GM18861 (cell line): ENCODE data around the gene TRAPPC10.
"Not testable (repeated sequence)": the region's sequence is repeated elsewhere in the genome, so short reads cannot be mapped to it uniquely, and the experiment has no call there.

Experiments used
- ATAC-seq: cut with Tn5 transposase; IDR thresholded peaks from one replicate; pipeline ENCODE4 v1.9.1; 2021; ENCODE audit not compliant: unreplicated experiment

The TRAPPC10 gene

DNA sequence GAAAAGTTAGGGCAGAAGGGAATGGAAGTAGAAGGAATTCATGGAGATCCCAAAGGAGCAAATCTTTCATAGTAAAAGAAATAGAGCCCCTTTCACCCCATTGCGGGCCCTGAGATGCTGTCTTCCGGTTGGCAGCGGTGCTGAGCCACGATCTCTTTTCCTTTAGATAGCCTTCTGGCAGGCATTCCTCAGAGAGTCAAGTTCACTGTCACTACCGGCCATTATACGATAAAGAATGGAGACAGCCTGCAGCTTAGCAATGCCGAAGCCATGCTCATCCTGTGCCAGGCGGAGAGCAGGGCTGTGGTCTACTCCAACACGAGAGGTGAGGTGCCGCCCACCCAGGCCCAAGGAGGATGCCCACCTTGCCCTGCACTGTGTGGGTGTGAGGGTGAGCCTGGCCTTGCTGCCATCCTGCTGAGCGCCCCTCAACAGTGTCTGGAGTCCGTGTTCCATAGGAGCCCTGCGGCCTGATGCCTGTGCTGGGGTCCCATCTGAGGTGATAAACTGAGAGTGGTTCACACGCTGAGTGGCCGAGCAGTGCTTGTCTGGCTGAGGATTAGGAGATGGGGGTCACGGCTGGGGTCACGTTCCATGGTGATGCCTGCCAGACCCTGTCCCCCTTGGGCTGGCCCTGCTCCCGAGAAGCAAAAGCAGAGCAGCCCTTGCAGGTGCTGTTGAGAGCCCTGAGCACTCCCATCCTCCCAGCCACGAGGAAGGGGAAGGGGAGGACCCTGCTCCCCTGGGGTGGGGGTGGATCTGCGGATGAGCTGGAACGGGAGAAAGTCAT is 74.7 kb downstream of the TRAPPC10 start:
- no peak for ATAC-seq

DNA sequence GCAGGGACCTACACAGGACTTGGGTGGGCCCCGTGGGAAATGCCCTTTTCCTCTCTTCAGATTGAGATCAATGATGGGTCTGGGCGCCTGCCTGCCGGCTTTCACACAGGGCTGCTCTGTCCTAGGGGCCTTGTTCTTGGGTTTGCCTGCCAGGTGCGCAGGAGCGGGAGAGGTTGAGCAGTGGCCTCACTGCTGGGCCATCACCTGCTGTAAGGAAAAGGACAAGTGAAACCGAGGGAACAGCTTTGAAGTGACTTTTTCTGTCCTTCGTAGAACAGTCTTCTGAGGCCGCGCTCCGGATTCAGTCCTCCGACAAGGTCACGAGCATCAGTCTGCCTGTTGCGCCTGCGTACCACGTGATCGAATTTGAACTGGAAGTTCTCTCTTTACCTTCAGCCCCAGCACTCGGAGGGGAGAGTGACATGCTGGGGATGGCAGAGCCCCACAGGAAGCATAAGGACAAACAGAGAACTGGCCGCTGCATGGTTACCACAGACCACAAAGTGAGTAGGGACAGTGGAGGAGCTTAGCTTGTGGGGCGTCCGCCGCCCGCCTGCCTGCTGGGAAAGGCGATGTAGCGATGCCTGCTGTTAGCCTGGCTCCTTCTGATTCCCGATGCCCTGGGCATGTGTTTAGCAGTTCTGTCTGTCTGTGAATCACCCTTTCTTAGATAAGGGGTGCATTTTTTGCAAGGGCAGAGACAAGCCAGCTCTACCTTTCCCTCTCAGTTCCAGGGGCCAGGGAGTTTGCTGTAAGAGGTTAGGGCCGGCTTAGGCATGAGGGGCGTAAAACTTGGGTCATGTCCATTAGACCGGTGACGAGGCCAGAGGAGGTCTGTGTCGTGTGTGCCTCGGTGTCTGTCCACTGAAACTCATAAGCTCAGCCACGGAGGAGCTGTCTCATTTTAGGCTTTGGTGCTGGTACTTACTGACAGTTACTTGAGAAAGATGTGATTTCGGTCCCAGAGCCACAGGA is 75.6 kb downstream of the TRAPPC10 start:
- ATAC-seq: no peak

DNA sequence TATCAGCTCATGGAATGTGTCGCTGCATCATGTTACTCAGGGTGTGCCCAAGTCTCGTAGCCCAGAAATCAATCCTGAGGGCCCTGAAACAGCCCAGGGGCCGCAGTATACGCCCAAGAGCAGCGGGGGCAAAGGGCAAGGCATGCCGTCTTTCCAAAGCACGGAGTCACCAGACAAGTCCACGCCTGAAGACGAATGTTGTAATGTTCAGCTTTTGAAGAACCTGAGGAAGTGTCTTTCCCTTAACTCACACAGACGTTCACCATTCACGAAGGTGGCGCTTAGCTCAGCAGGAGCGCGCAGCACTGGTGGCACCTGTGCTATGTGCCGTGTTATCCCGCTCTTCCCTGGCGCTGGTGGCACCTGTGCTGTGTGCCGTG is 76.3 kb downstream of the TRAPPC10 start:
- ATAC-seq: no peak

DNA sequence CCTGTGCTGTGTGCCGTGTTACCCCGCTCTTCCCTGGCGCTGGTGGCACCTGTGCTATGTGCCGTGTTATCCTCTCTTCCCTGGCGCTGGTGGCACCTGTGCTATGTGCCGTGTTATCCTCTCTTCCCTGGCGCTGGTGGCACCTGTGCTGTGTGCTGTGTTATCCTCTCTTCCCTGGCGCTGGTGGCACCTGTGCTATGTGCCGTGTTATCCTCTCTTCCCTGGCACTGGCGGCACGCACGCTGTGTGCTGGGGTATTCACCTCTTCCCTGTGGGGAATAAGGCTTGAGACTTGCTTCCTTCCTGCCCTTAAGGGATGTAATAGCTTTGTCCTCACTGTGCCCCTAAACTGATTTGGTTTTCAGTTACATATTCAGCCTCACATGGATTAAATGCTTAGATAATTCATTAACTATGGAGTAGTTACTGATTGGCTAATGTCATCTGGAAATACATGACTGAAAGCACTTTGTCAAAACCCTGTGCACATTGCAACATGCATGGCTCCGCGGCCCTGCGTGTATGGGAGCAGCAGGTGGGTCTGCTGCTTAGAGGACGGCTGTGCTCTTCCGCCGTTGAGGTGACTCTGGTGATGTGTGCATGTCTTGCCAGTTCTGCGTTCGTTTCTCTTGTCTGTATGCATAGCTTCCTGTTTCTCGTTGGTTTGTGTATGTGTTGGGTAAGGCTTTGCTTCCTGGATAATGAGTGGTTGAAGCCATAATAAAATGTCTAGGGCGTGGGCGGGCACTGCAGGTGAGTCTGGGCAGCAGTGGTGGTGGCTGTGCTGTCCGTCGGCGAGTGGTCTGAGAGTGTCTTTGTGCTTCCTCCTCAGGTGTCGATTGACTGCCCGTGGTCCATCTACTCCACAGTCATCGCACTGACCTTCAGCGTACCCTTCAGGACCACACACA is 77.1 kb downstream of the TRAPPC10 start:
- peak; percentile 71 for ATAC-seq

GRCh38 chr21:44090325-44090724 is 78.2 kb downstream of the TRAPPC10 start:
- no peak for ATAC-seq

- ATAC-seq: no peak
Measured at GRCh38 chr21:44092211-44092610, 80.1 kb downstream of the TRAPPC10 start.

GRCh38 chr21:44093761-44094160 is 81.7 kb downstream of the TRAPPC10 start:
- no peak for ATAC-seq

DNA sequence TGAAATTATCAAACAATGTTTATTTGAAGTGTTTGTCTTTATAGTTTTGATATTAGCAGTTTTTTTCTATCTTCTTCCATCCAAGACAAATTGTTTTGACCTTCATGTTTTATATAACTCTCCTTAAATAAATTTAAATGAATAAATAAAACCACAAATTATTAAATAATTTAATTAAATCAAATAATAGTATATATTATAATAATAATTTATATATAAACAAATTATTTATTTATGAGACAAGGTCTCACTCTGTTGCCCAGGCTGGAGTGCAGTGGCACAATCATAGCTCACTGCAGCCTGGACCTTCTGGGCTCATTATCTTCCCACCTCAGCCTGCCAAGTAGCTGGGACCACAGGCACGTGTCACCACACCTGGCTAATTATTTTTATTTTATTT is 82.7 kb downstream of the TRAPPC10 start:
- ATAC-seq: no peak

DNA sequence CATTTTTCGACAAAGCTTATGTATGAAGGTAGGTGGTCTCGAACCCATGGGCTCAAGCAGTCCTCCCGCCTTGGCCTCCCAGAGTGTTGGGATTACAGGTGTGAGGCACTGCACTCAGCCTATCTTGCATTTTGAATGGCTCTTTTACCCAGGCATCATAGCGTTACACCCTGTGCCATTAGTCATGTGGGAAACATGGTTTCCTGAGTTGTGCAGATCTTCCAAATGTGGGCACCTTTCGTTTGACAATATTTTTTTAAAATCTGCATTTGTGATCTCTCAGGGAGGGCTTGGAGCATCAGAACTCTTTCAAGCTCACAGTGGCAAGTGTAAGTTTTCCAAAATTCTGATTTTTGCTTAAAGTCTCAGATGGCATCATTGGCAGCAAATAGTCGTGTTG is 86.4 kb downstream of the TRAPPC10 start:
- ATAC-seq: not testable (repeated sequence)

- not testable (repeated sequence) for ATAC-seq
Measured at GRCh38 chr21:44098964-44099363, 86.9 kb downstream of the TRAPPC10 start.

DNA sequence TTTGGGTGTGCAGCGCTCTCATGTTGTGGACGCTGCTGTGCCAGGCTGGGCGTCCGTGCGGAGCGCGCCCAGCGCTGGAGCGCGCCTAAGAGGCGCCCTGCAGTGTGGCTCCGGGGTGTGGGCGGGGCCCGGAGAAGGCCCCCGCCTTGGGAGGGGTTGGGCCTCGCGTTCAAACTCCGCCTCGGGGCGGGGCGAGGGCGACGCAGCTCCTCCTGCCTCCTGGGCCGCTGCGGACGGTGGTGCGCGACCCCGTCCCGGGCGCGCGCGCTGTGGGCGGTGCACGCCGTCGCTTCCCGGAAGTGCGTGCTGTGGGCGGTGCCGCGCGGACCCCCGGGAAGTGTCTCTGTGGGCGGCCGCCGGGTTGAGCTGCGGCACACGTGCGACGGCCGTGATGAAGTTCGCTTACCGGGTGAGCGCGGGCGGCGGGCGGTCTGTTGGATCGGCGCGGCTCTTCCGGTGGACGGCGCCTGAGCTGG is 95.0 kb downstream of the TRAPPC10 start, which contains the start of gene PWP2:
Gene PWP2 (plus strand): TSS at position 374 of the 476 bp plus-strand sequence. CDS start 18 bp downstream, at position 392.
- peak; percentile 43 for ATAC-seq

DNA sequence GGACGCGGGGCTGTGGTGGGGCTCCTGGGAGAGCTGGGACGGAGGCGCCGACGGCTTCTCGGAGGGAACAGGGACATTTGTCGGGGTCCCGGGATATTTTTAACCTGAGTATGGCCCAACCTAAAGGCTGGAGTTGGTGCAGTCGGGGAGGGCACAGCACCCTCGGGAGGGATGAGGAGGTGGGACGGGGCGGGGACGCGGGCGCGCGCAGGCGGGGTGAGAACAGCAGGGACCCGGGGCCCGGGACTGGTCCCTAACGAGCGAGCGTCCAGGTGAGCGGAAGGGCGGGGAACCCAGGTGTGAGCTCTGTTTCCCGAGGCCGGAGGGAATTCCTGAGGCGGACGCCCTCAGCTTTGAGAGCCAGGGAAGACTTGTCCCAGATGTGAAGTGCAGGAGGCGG is 95.5 kb downstream of the TRAPPC10 start:
- ATAC-seq: not testable (repeated sequence)

DNA sequence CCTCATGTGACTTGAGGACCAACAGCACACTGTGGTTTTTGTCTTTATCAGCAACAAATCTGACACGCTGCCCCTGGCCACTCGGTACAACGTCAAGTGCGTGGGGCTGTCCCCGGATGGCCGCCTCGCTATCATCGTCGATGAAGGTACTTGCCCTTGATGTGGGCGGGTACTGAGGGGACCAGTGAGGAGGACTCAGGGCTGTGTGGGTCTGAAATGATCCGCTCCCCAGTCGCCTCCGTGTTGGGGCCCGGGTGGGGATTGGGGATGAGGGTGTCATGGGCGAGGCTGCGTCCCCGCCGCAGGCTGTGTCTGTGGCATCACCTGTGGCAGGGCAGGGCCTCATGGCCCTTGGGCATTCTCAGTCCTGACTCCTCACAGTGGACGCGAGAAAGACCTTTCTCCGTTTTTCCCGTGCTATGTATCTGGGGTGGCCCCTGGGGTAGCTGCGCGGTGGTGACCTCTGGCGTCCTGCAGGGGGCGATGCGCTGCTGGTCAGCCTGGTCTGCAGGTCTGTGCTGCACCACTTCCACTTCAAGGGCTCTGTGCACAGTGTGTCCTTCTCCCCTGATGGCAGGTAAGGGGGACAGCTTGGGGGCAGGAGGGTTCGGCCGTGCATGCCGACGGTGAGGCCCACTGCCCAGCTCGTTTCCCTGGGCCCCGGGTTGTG is 101.7 kb downstream of the TRAPPC10 start:
- not testable (repeated sequence) for ATAC-seq

GRCh38 chr21:44122131-44122530 is 110.0 kb downstream of the TRAPPC10 start:
- not testable (repeated sequence) for ATAC-seq

- ATAC-seq: not testable (repeated sequence)
Measured at GRCh38 chr21:44127827-44128226, 115.7 kb downstream of the TRAPPC10 start.

DNA sequence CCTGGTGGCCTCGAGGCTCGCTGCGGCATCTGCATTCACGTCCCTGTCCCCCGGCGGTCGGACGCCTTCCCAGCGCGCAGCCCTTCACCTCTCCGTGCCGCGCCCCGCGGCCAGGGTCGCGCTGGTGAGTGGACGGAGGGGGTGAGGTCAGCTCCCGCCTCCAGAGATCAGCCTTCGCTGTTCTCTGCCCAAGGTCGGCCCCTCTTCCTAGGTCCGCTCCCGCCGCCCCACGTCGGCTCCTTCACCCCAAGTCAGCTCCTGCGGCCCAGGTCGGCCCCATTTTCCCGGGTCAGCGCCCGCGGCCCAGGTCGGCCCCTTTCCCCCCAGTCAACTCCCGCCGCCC is 121.6 kb downstream of the TRAPPC10 start:
- ATAC-seq: peak; percentile 5

GRCh38 chr21:44134732-44135131 is 122.6 kb downstream of the TRAPPC10 start:
- ATAC-seq: not testable (repeated sequence)

DNA sequence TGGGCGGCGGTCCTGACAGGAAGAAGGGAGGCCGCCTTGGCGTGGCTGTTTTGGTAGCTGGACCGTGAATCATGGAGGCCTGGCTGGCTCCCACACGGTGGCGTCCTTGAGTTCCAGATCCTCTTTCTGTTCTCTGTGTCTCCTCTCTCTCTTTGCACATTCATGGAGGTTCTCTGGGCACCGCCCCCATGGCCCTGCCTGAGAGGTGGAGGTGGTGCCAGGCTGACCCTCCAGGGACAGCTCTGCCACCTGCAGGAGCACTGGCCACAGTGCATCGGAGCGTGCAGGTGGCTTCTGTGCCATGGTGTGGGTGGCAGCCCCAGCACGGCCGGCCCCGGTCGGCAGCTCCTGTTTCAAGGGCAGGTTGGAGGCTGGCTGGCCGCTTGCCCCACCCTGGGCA is 125.9 kb downstream of the TRAPPC10 start:
- ATAC-seq: not testable (repeated sequence)

DNA sequence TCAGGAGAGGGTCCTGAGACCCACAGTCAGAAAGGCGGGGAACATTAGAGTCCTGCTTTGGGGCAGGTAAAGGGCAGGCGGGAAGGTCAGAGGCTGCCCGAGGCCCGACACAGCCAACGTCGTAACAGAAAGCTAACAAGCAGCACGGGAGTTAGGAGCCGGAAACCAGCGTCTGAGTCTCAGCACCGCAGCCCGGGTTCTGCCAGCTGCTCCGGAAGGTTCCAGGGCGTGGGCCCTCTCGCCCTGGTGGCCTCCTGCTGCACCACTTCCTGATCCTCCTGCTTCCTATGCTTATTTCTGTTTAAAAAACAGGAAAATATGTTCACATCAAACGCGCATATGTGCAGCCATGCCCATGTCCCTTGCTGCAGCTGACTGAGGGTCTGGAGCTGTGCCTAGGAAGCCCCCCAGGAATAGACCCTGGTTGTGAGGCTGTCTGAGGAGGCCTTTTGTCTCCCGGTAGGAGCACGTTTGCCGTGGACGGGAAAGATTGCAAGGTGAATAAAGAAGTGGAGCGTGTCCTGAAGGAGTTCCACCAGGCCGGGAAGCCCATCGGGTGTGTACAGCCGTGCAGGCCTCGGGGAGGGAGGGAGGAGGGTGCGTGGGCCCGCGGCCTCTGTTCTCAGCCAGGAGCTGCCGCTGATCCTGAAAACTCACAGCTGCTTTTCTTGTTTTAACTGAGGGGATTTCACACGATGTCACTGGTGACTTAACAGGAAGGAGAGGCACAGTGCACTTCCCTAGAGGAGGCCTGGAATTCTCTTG is 127.9 kb downstream of the TRAPPC10 start:
- ATAC-seq: not testable (repeated sequence)
